Activated CD4-positive, alpha-beta T cell treated with anti-CD3 and anti-CD28 coated beads for 48 hours (primary cell): ENCODE data around the gene THEM4.
"Not testable (repeated sequence)": the region's sequence is repeated elsewhere in the genome, so short reads cannot be mapped to it uniquely, and the experiment has no call there.

ENCODE experiments used
- DNase-seq: peaks from one replicate; pipeline ENCODE4 v3.0.0-alpha.2; 2020

THEM4 gene

GRCh38 chr1:151855933-151856332 lies 53.4 kb downstream of the THEM4 start:
- DNase-seq, result no peak

GRCh38 chr1:151855516-151855915 lies 53.8 kb downstream of the THEM4 start:
- DNase-seq, result not testable (repeated sequence)

- DNase-seq, result no peak
These were observed 54.7 kb downstream of the THEM4 start for GRCh38 chr1:151854658-151855057.

GRCh38 chr1:151853411-151853943 lies 55.8 kb downstream of the THEM4 start, which contains the start of gene THEM5:
THEM5 (minus strand) TSS chr1:151853712; CDS start chr1:151853565, 147 bp downstream.
- DNase-seq, result no peak

- no peak for DNase-seq
These were observed 56.6 kb downstream of the THEM4 start for GRCh38 chr1:151852733-151853132.

GRCh38 chr1:151851886-151852285 lies 57.4 kb downstream of the THEM4 start:
- DNase-seq, result no peak

- DNase-seq, result no peak
These were observed 59.4 kb downstream of the THEM4 start for GRCh38 chr1:151849871-151850270.

GRCh38 chr1:151849126-151849525 lies 60.2 kb downstream of the THEM4 start:
- no peak for DNase-seq

GRCh38 chr1:151847867-151848596 lies 61.3 kb downstream of the THEM4 start:
- DNase-seq, result no peak

GRCh38 chr1:151846686-151847237 lies 62.5 kb downstream of the THEM4 start:
- peak; percentile 49 for DNase-seq

GRCh38 chr1:151846062-151846568 lies 63.2 kb downstream of the THEM4 start:
- no peak for DNase-seq

- no peak for DNase-seq
These were observed 65.9 kb downstream of the THEM4 start for GRCh38 chr1:151843398-151843797.

GRCh38 chr1:151841141-151841540 lies 68.2 kb downstream of the THEM4 start:
- no peak for DNase-seq

GRCh38 chr1:151840421-151840820 lies 68.9 kb downstream of the THEM4 start:
- no peak for DNase-seq

GRCh38 chr1:151839457-151840403 lies 69.6 kb downstream of the THEM4 start, which contains the start of gene C2CD4D:
C2CD4D (minus strand) TSS chr1:151839820; CDS start chr1:151838989, 831 bp downstream.
- peak; percentile 77 for DNase-seq

GRCh38 chr1:151839082-151839412 lies 70.3 kb downstream of the THEM4 start:
- no peak for DNase-seq

- peak; percentile 61 for DNase-seq
These were observed 70.9 kb downstream of the THEM4 start for GRCh38 chr1:151838222-151839081.

GRCh38 chr1:151837884-151838221 lies 71.5 kb downstream of the THEM4 start:
- DNase-seq, result no peak

- no peak for DNase-seq
These were observed 72.1 kb downstream of the THEM4 start for GRCh38 chr1:151837197-151837596.

- no peak for DNase-seq
These were observed 73.7 kb downstream of the THEM4 start for GRCh38 chr1:151835596-151835995.

GRCh38 chr1:151834239-151834638 lies 75.1 kb downstream of the THEM4 start:
- no peak for DNase-seq
